Posterior cingulate gyrus (tissue), 11 donors: Measurements from ENCODE around the gene NPAS3.
A peak's percentile ranks its signal among the peaks of the same experiment; 100 is the strongest.

Experiments
- DNase-seq, 10 donors: peaks; one replicate each; pipeline versions ENCODE4 v3.0.0 to v3.0.0-alpha.2; 2020 to 2021; ENCODE audit warnings: mixed read lengths in 3 of 10
- intact Hi-C: fragments of 100-400 bp; cut with DNase I; formaldehyde crosslinking; loops from one replicate; pipeline ENCODE4 v1.15.1; 2023

Gene NPAS3

GRCh38 chr14:33556382-33557121 lies 617.9 kb downstream of the NPAS3 start:
- intact Hi-C loops: no loop called here
- DNase-seq: no peak

- intact Hi-C loops: no loop called here
- no peak for DNase-seq
Measured at GRCh38 chr14:33560718-33561431, 622.2 kb downstream of the NPAS3 start.

GRCh38 chr14:33561488-33562175 lies 623.0 kb downstream of the NPAS3 start:
- intact Hi-C loops: no loop called here
- DNase-seq: no peak

GRCh38 chr14:33563191-33563900 lies 624.7 kb downstream of the NPAS3 start:
- intact Hi-C loops: no loop called here
- DNase-seq: no peak

- intact Hi-C loops: no loop called here
- DNase-seq: no peak
Measured at GRCh38 chr14:33563901-33564197, 625.2 kb downstream of the NPAS3 start.

- DNase-seq: no peak
- intact Hi-C loops: no loop called here
Measured at GRCh38 chr14:33564774-33565630, 626.3 kb downstream of the NPAS3 start.

- intact Hi-C loops: no loop called here
- no peak for DNase-seq
Measured at GRCh38 chr14:33566082-33566481, 627.4 kb downstream of the NPAS3 start.

- intact Hi-C loops: no loop called here
- no peak for DNase-seq
Measured at GRCh38 chr14:33567023-33567728, 628.5 kb downstream of the NPAS3 start.

- no peak for DNase-seq
- intact Hi-C loops: no loop called here
Measured at GRCh38 chr14:33567731-33568130, 629.1 kb downstream of the NPAS3 start.

- intact Hi-C loops: no loop called here
- no peak for DNase-seq
Measured at GRCh38 chr14:33568935-33569579, 630.4 kb downstream of the NPAS3 start.

GRCh38 chr14:33569821-33570687 lies 631.4 kb downstream of the NPAS3 start:
- DNase-seq: no peak
- intact Hi-C loops: no loop called here

GRCh38 chr14:33570694-33571310 lies 632.1 kb downstream of the NPAS3 start:
- DNase-seq: no peak
- intact Hi-C loops: no loop called here

GRCh38 chr14:33573301-33573880 lies 634.7 kb downstream of the NPAS3 start:
- DNase-seq: no peak
- intact Hi-C loops: no loop called here

GRCh38 chr14:33576014-33576413 lies 637.3 kb downstream of the NPAS3 start:
- intact Hi-C loops: no loop called here
- no peak for DNase-seq

- no peak for DNase-seq
- intact Hi-C loops: no loop called here
Measured at GRCh38 chr14:33578461-33579216, 640.0 kb downstream of the NPAS3 start.

- intact Hi-C loops: no loop called here
- DNase-seq: peak in 1 of 10 donors; percentile 38
Measured at GRCh38 chr14:33580231-33580749, 641.6 kb downstream of the NPAS3 start.
